ENCODE measurements around the gene CACNA1D.
A peak's percentile ranks its signal among the peaks of the same experiment; 100 is the strongest.

DNA sequence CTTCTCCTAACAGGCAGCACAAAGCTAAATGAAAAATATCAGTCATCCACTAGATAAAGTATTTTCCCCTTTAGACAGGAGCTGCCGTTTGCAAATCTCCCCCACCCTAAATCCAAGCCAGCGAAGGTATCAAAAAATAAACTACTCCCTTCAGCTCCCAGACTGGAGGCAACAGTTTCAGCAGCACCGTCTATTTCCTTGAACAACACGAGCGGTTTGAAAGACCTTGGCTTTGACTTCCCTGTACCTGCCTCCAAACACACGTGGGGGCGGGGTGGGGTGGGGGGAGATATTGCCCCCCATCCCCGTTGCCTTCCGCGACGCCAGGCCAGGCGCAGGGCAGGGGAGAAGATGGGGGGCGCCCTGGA is 832 bp upstream of the CACNA1D start:
- TF ChIP-seq CTCF (IDR thresholded peaks at IDR 0.05; ENCODE audit: extremely low read depth in 1 of 2, insufficient read depth in 1 of 2, low read depth in 1 of 2, low read length in 2 of 2) (no peak), MAX (IDR thresholded peaks at IDR 0.05; ENCODE audit: insufficient read depth, insufficient read length) (no peak), POLR2AphosphoS5 (IDR thresholded peaks at IDR 0.05; ENCODE audit: insufficient read depth, low read depth, low read length) (no peak), POLR2A (IDR thresholded peaks at IDR 0.05; ENCODE audit: low read depth, low read length) (no peak), FOS (IDR thresholded peaks at IDR 0.05; ENCODE audit: borderline replicate concordance, insufficient read depth, low read length) (no peak), EZH2 (IDR thresholded peaks at IDR 0.05; ENCODE audit: borderline replicate concordance, low read depth, low read length, severe bottlenecking) (peak; percentile 3), JUN (IDR thresholded peaks at IDR 0.05; ENCODE audit: borderline replicate concordance, insufficient read depth, insufficient read length, low read depth) (no peak), MYC (IDR thresholded peaks at IDR 0.05; ENCODE audit: low read depth, low read length) (no peak)
